Parathyroid adenoma (tissue), 2 donors: ENCODE data around the gene ADCY5.

Source experiments
- H2AFZ ChIP-seq: fragments of 300-600 bp; sonication (generic); one replicate; pipeline ENCODE4 v1.7.0; 2017; ENCODE audit warnings: antibody characterized with exemption, mild to moderate bottlenecking
- H3K27ac ChIP-seq: fragments of 300-600 bp; sonication (generic); one replicate; pipeline ENCODE4 v1.7.0; 2017
- H3K27me3 ChIP-seq: fragments of 300-600 bp; sonication (generic); one replicate; pipeline ENCODE4 v1.7.0; 2017; ENCODE audit warnings: low read length; ENCODE audit not compliant: control insufficient read depth, insufficient read depth
- H3K36me3 ChIP-seq: fragments of 300-600 bp; sonication (generic); one replicate; pipeline ENCODE4 v1.7.0; 2017; ENCODE audit warnings: low read length; ENCODE audit not compliant: control insufficient read depth, insufficient read depth
- H3K4me1 ChIP-seq: fragments of 300-600 bp; sonication (generic); one replicate; pipeline ENCODE4 v1.7.0; 2017; ENCODE audit warnings: control low read depth
- H3K4me2 ChIP-seq: fragments of 300-600 bp; sonication (generic); one replicate; pipeline ENCODE4 v1.7.0; 2017; ENCODE audit warnings: low read length
- H3K4me3 ChIP-seq: fragments of 300-600 bp; sonication (generic); one replicate; pipeline ENCODE4 v1.7.0; 2017; ENCODE audit warnings: low read depth, low read length
- H3K79me2 ChIP-seq: fragments of 300-600 bp; sonication (generic); one replicate; pipeline ENCODE4 v1.7.0; 2017; ENCODE audit warnings: control low read depth
- H3K9ac ChIP-seq: fragments of 300-600 bp; sonication (generic); one replicate; pipeline ENCODE4 v1.7.0; 2017; ENCODE audit warnings: mild to moderate bottlenecking
- H3K9me3 ChIP-seq: fragments of 300-600 bp; sonication (generic); one replicate; pipeline ENCODE4 v1.7.0; 2017; ENCODE audit warnings: low read length; ENCODE audit not compliant: control insufficient read depth
- CTCF ChIP-seq: fragments of 300-600 bp; sonication (generic); IDR thresholded peaks from one replicate; pipeline ENCODE4 v1.7.0; 2017; ENCODE audit warnings: antibody characterized with exemption, mild to moderate bottlenecking
- donor health status: primary hyperparathyroidism.

Gene ADCY5

DNA sequence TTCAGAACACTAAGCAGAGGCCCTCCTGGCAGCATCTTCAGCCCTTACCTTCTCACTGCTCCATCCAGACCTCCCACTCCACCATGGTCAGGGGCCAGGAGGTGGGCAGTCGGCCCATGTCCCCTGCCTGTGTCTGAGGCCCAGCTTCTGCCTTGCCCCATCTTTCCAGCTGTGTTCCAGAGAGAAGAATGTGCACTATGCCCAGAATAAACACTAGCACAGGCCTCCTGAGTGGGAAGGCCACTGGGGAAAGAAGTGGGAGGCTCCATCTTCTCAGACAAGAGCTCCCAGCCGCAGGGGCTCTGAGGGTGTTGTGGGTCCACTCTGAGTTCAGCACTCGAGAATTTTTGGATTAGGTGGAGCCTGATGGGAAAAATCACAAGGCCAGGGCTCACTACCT is 44.5 kb downstream of the ADCY5 start:
- Histone ChIP-seq H3K27ac (no peak overlapping the region), H2AFZ (no peak overlapping the region), H3K4me3 (no peak overlapping the region), H3K36me3 (no peaks in the 10 kb centered on the region), H3K79me2 (no peaks in the 10 kb centered on the region), H3K4me1 (no peaks in the 10 kb centered on the region), H3K4me2 (no peak overlapping the region), H3K27me3 (no peaks in the 10 kb centered on the region), H3K9me3 (no peaks in the 10 kb centered on the region), H3K9ac (no peak overlapping the region)
- TF ChIP-seq CTCF, result no peak

- Histone ChIP-seq H3K27ac (no peak overlapping the region), H3K4me3 (no peak overlapping the region), H3K36me3 (no peaks in the 10 kb centered on the region), H3K79me2 (no peaks in the 10 kb centered on the region), H3K27me3 (no peaks in the 10 kb centered on the region), H3K9me3 (no peaks in the 10 kb centered on the region), H3K9ac (no peak overlapping the region), H3K4me2 (no peak overlapping the region), H3K4me1 (peaks cover 4% of the 10 kb centered on the region), H2AFZ (no peak overlapping the region)
- TF ChIP-seq CTCF, result no peak
Measured at GRCh38 chr3:123401836-123402530, 46.9 kb downstream of the ADCY5 start.

- no peak overlapping the region for H3K27ac ChIP-seq
- no peaks in the 10 kb centered on the region for H3K9me3 ChIP-seq
- peaks cover 4% of the 10 kb centered on the region for H3K4me1 ChIP-seq
- H3K79me2 ChIP-seq, result peaks cover 2% of the 10 kb centered on the region
- H2AFZ ChIP-seq, result no peak overlapping the region
- no peak for TF ChIP-seq CTCF
- H3K9ac ChIP-seq, result no peak overlapping the region
- no peak overlapping the region for H3K4me3 ChIP-seq
- no peaks in the 10 kb centered on the region for H3K27me3 ChIP-seq
- H3K36me3 ChIP-seq, result no peaks in the 10 kb centered on the region
- no peak overlapping the region for H3K4me2 ChIP-seq
Measured at GRCh38 chr3:123400169-123400568, 48.7 kb downstream of the ADCY5 start.

DNA sequence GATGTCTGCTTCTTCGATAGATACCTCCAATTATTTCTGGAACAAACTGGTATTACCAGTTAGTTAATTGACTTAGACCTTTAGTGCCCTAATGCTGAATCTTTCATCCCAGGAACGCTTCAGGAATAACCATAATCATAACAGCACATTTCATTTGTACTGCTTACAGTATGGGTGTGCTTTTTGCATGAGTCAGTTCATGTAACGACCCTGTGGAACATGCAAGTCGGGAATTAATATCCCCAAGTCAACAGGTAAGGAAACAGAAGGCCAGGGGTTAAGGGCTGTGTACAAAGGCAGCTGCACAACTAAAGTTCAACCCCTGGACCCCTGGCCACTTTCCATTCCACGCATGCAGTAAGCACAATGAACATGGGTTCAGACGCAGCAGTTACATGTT is 49.2 kb downstream of the ADCY5 start:
- Histone ChIP-seq H3K79me2 (peaks cover 2% of the 10 kb centered on the region), H3K9ac (no peak overlapping the region), H3K4me1 (peaks cover 4% of the 10 kb centered on the region), H3K36me3 (no peaks in the 10 kb centered on the region), H3K27ac (no peak overlapping the region), H2AFZ (no peak overlapping the region), H3K9me3 (no peaks in the 10 kb centered on the region), H3K4me3 (no peak overlapping the region), H3K4me2 (no peak overlapping the region), H3K27me3 (no peaks in the 10 kb centered on the region)
- no peak for TF ChIP-seq CTCF
